ENCODE measurements around the gene IL18. TPM values are rescaled to one million over a fixed set of nuclear protein-coding genes. Genes with fewer than 3 reads are reported as not detected.

IL18 gene
- total and polyA plus RNA-seq, 2 donors (not counting 1 experiment from before 2014, with no cell fraction given), result 0.17 to 0.23 TPM

GRCh38 chr11:112173152-112173551 is 9.3 kb upstream of the IL18 start:
- Histone ChIP-seq H3K4me1 (ENCODE audit: control insufficient read depth, extremely low read depth, insufficient read depth, low read length) (peaks cover 3% of the 10 kb centered on the region), H3K4me3 (replicated peaks in 1 of 4; ENCODE audit: control extremely low read depth in 1 of 4, insufficient read depth in 1 of 4, low read depth in 3 of 4, low read length in 4 of 4) (no peak overlapping the region), H3K36me3 (ENCODE audit: control insufficient read depth, insufficient read depth, low read length) (no peaks in the 10 kb centered on the region), H3K9ac (ENCODE audit: insufficient read depth, low read length) (no peak overlapping the region), H3K4me2 (ENCODE audit: extremely low read depth, insufficient read depth, low read length) (no peak overlapping the region), H3K27me3 (ENCODE audit: control insufficient read depth, insufficient read depth, low read length) (no peaks in the 10 kb centered on the region), H4K20me1 (ENCODE audit: control insufficient read depth, extremely low read depth, insufficient read depth, low read length) (no peaks in the 10 kb centered on the region), H3K27ac (ENCODE audit: insufficient read depth, low read length) (no peak overlapping the region), H3K9me3 (ENCODE audit: control insufficient read depth, insufficient read depth, low read depth, low read length) (no peaks in the 10 kb centered on the region), H3K79me2 (ENCODE audit: control insufficient read depth, insufficient read depth, low read length) (no peaks in the 10 kb centered on the region), H2AFZ (ENCODE audit: low read length) (no peak overlapping the region)
- TF ChIP-seq EZH2 (IDR thresholded peaks at IDR 0.05; ENCODE audit: low read length, missing control alignments) (no peak), CTCF (conservative IDR thresholded peaks at IDR 0.05 in 1 of 2, IDR thresholded peaks at IDR 0.05 in 1 of 2; ENCODE audit: low read depth in 1 of 2, low read length in 2 of 2) (no peak)
- no peak for DNase-seq (ENCODE audit: low read depth in 2 of 2)

DNA sequence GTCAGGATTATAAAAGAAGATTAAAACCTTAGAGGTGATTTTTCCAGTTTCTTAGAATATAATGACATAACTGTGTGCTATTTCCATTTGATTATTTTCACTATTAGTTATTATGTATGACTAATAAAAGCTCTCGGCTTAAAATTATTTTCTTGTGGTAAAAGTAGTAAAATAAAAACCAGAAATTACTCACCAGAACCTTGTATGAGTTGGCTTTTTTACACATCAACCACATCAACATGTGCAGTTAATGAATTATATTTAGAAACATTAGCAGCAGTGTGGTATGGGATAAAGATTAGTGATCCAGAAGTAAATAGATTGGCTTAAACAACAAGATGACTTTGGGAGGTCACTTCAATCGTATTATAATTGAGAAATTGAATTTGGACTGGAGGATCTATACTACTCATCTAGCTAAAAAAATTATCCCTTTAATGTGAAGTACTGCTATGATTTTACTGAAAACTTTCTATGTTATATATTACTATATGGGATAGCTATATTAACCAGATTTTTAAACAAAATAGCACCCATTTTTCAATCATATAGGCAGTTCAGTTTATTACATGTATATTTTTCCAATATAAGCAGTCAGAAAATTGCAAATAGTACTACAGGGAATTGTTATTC is 8.6 kb upstream of the IL18 start:
- DNase-seq (ENCODE audit: low read depth in 2 of 2), result peak; percentile 23 to 65
- TF ChIP-seq EZH2 (IDR thresholded peaks at IDR 0.05; ENCODE audit: low read length, missing control alignments) (no peak), CTCF (conservative IDR thresholded peaks at IDR 0.05 in 1 of 2, IDR thresholded peaks at IDR 0.05 in 1 of 2; ENCODE audit: low read depth in 1 of 2, low read length in 2 of 2) (no peak)
- no peak overlapping the region for H3K27ac ChIP-seq (ENCODE audit: insufficient read depth, low read length)
- H3K9ac ChIP-seq (ENCODE audit: insufficient read depth, low read length), result no peak overlapping the region
- no peaks in the 10 kb centered on the region for H4K20me1 ChIP-seq (ENCODE audit: control insufficient read depth, extremely low read depth, insufficient read depth, low read length)
- H3K36me3 ChIP-seq (ENCODE audit: control insufficient read depth, insufficient read depth, low read length), result no peaks in the 10 kb centered on the region
- peaks cover 3% of the 10 kb centered on the region for H3K4me1 ChIP-seq (ENCODE audit: control insufficient read depth, extremely low read depth, insufficient read depth, low read length)
- H3K4me2 ChIP-seq (ENCODE audit: extremely low read depth, insufficient read depth, low read length), result no peak overlapping the region
- H3K4me3 ChIP-seq (replicated peaks in 1 of 4; ENCODE audit: control extremely low read depth in 1 of 4, insufficient read depth in 1 of 4, low read depth in 3 of 4, low read length in 4 of 4), result no peak overlapping the region
- no peak overlapping the region for H2AFZ ChIP-seq (ENCODE audit: low read length)
- no peaks in the 10 kb centered on the region for H3K9me3 ChIP-seq (ENCODE audit: control insufficient read depth, insufficient read depth, low read depth, low read length)
- no peaks in the 10 kb centered on the region for H3K27me3 ChIP-seq (ENCODE audit: control insufficient read depth, insufficient read depth, low read length)
- no peaks in the 10 kb centered on the region for H3K79me2 ChIP-seq (ENCODE audit: control insufficient read depth, insufficient read depth, low read length)

GRCh38 chr11:112167145-112167544 is 3.3 kb upstream of the IL18 start, which contains the start of gene TEX12:
TEX12 (plus strand) TSS chr11:112167372; CDS start chr11:112169269, 1,897 bp downstream.
- no peak within 1 kb of the TSS for H3K27ac ChIP-seq (ENCODE audit: insufficient read depth, low read length)
- no peaks in the 10 kb centered on the region for H3K4me1 ChIP-seq (ENCODE audit: control insufficient read depth, extremely low read depth, insufficient read depth, low read length)

More at GRCh38 chr11:112167145-112167544, 3.3 kb upstream of the IL18 start, which contains the start of gene TEX12:
- no peaks in the 10 kb centered on the region for H3K79me2 ChIP-seq (ENCODE audit: control insufficient read depth, insufficient read depth, low read length)
- H3K4me2 ChIP-seq (ENCODE audit: extremely low read depth, insufficient read depth, low read length), result no peak within 1 kb of the TSS
- no peak within 1 kb of the TSS for H3K9ac ChIP-seq (ENCODE audit: insufficient read depth, low read length)
- H4K20me1 ChIP-seq (ENCODE audit: control insufficient read depth, extremely low read depth, insufficient read depth, low read length), result no peaks in the 10 kb centered on the region
- H2AFZ ChIP-seq (ENCODE audit: low read length), result no peak within 1 kb of the TSS
- H3K9me3 ChIP-seq (ENCODE audit: control insufficient read depth, insufficient read depth, low read depth, low read length), result no peaks in the 10 kb centered on the region
- H3K36me3 ChIP-seq (ENCODE audit: control insufficient read depth, insufficient read depth, low read length), result no peaks in the 10 kb centered on the region
- TF ChIP-seq EZH2 (IDR thresholded peaks at IDR 0.05; ENCODE audit: low read length, missing control alignments), result no peak
- no peak within 1 kb of the TSS for H3K4me3 ChIP-seq (replicated peaks in 1 of 4; ENCODE audit: control extremely low read depth in 1 of 4, insufficient read depth in 1 of 4, low read depth in 3 of 4, low read length in 4 of 4)
- no peak for DNase-seq (ENCODE audit: low read depth in 2 of 2)
- H3K27me3 ChIP-seq (ENCODE audit: control insufficient read depth, insufficient read depth, low read length), result no peaks in the 10 kb centered on the region
